Neural progenitor cell (in vitro differentiated cells): ENCODE results near the gene NOTCH1.

Source experiments
- EZH2 ChIP-seq: fragments of 200-600 bp; sonication (generic); IDR thresholded peaks from 2 replicates; pipeline ENCODE4 v1.6.1; 2017; ENCODE audit warnings: antibody characterized with exemption, mild to moderate bottlenecking, moderate library complexity
- EZH2phosphoT487 ChIP-seq: fragments of 200-600 bp; sonication (generic); IDR thresholded peaks from 2 replicates; pipeline ENCODE4 v1.6.1; 2017; ENCODE audit warnings: antibody characterized with exemption
- TF ChIP-seq, protein P1 (sequence below): fragments of 200-600 bp; sonication (generic); IDR thresholded peaks from 2 replicates; pipeline ENCODE4 v1.5.1; 2017; ENCODE audit warnings: antibody characterized with exemption, mild to moderate bottlenecking

GRCh38 chr9:136496181-136496580, 49.7 kb downstream of the NOTCH1 start:
- TF ChIP-seq, protein P1, sequence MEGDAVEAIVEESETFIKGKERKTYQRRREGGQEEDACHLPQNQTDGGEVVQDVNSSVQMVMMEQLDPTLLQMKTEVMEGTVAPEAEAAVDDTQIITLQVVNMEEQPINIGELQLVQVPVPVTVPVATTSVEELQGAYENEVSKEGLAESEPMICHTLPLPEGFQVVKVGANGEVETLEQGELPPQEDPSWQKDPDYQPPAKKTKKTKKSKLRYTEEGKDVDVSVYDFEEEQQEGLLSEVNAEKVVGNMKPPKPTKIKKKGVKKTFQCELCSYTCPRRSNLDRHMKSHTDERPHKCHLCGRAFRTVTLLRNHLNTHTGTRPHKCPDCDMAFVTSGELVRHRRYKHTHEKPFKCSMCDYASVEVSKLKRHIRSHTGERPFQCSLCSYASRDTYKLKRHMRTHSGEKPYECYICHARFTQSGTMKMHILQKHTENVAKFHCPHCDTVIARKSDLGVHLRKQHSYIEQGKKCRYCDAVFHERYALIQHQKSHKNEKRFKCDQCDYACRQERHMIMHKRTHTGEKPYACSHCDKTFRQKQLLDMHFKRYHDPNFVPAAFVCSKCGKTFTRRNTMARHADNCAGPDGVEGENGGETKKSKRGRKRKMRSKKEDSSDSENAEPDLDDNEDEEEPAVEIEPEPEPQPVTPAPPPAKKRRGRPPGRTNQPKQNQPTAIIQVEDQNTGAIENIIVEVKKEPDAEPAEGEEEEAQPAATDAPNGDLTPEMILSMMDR, result no peak
- TF ChIP-seq EZH2phosphoT487 (no peak), EZH2 (no peak)
